Epithelial cell of proximal tubule (primary cell): ENCODE results near the gene NCKAP5. TPM values are rescaled to one million over a fixed set of nuclear protein-coding genes. Genes with fewer than 3 reads are reported as not detected.
A peak's percentile ranks its signal among the peaks of the same experiment; 100 is the strongest.

Experiments used
- DNase-seq: peaks from one replicate; pipeline ENCODE4 v3.0.0-alpha.2; 2011; ENCODE audit warnings: low read depth
- H3K4me3 ChIP-seq: 2 replicates; pipeline ENCODE4 v1.5.1; 2011; ENCODE audit warnings: low read depth, mild to moderate bottlenecking, low read length
- CTCF ChIP-seq: conservative IDR thresholded peaks from 2 replicates; pipeline ENCODE4 v1.5.1; 2012; ENCODE audit warnings: low read depth, mild to moderate bottlenecking, low read length
- total RNA-seq: library from RNA; depleted of rRNA; stranded (reverse); fragments of >200 nt; gene quantifications from 2 replicates; pipeline ENCODE4 v1.2.3, GENCODE V29; 2015

NCKAP5 gene
- total RNA-seq, 1 donor from 2014 or later, result 0.69 TPM

- peak; percentile 58 for TF ChIP-seq CTCF
These were observed 900.0 kb downstream of the NCKAP5 start for GRCh38 chr2:132668189-132668823.

GRCh38 chr2:132667706-132668105, 900.6 kb downstream of the NCKAP5 start:
- no peak for TF ChIP-seq CTCF
- DNase-seq, result no peak
- H3K4me3 ChIP-seq, result no peak overlapping the region

More at GRCh38 chr2:132668189-132668823, 900.0 kb downstream of the NCKAP5 start:
- peak overlapping the region; percentile 69 for H3K4me3 ChIP-seq
- no peak for DNase-seq

GRCh38 chr2:132665401-132666140, 902.7 kb downstream of the NCKAP5 start:
- no peak for DNase-seq
- no peak overlapping the region for H3K4me3 ChIP-seq
- TF ChIP-seq CTCF, result no peak

GRCh38 chr2:132664096-132664495, 904.2 kb downstream of the NCKAP5 start:
- no peak for DNase-seq
- no peak overlapping the region for H3K4me3 ChIP-seq
- no peak for TF ChIP-seq CTCF

- no peak for TF ChIP-seq CTCF
- no peak overlapping the region for H3K4me3 ChIP-seq
- DNase-seq, result no peak
These were observed 905.5 kb downstream of the NCKAP5 start for GRCh38 chr2:132662732-132663131.

GRCh38 chr2:132659331-132659730, 908.9 kb downstream of the NCKAP5 start:
- no peak for TF ChIP-seq CTCF
- H3K4me3 ChIP-seq, result no peak overlapping the region
- no peak for DNase-seq
